Neural progenitor cell (in vitro differentiated cells): ENCODE data around the gene BLTP2.

Experiments
- CTCF ChIP-seq: fragments of 200-600 bp; sonication (generic); IDR thresholded peaks from 2 replicates; pipeline ENCODE4 v1.5.1; 2017; ENCODE audit warnings: antibody characterized with exemption, mild to moderate bottlenecking
- EZH2 ChIP-seq: fragments of 200-600 bp; sonication (generic); IDR thresholded peaks from 2 replicates; pipeline ENCODE4 v1.6.1; 2017; ENCODE audit warnings: antibody characterized with exemption, mild to moderate bottlenecking, moderate library complexity

- TF ChIP-seq EZH2 (no peak), CTCF (no peak)
These were observed 22.9 kb upstream of the BLTP2 start for GRCh38 chr17:28667870-28668269.
